Left cardiac atrium (tissue), 4 donors: ENCODE results near the gene SCTR. TPM values are rescaled to one million over a fixed set of nuclear protein-coding genes. Genes with fewer than 3 reads are reported as not detected.

Source experiments
- ATAC-seq, 2 donors: fragments of 200-7000 bp; cut with Tn5 transposase; one replicate each; pipeline ENCODE4 v1.9.1; 2020; ENCODE audit warnings: mild to moderate bottlenecking in 2 of 2, moderate library complexity in 2 of 2
- DNase-seq: peaks from one replicate; pipeline ENCODE4 v3.0.0-alpha.2; 2020
- intact Hi-C, 2 donors: fragments of 100-400 bp; cut with DNase I; formaldehyde crosslinking; loops; one replicate each; pipeline versions ENCODE4 v1.14.1 to v1.15.1; 2022 to 2023
- total RNA-seq, 2 donors: library from RNA; stranded (reverse); fragmentation: NEBNext Ultra II Directional; extraction: Animal tissue kit (Norgen Biotek cat#: 25700); gene quantifications; one replicate each; pipeline ENCODE4 v1.2.1, GENCODE V29; 2021
- donor health status: DM: no; HTN: yes; CAD: no.
- donor health status: DM: no; HTN: yes; CAD: no; lungs with severe emphysema.
- donor health status: DM: yes; HTN: yes; CAD: no.
- donor health status: Dilated cardiomyopathy.

Gene SCTR
- total RNA-seq, 2 donors from 2014 or later: 0.32 TPM; not detected in 1

DNA sequence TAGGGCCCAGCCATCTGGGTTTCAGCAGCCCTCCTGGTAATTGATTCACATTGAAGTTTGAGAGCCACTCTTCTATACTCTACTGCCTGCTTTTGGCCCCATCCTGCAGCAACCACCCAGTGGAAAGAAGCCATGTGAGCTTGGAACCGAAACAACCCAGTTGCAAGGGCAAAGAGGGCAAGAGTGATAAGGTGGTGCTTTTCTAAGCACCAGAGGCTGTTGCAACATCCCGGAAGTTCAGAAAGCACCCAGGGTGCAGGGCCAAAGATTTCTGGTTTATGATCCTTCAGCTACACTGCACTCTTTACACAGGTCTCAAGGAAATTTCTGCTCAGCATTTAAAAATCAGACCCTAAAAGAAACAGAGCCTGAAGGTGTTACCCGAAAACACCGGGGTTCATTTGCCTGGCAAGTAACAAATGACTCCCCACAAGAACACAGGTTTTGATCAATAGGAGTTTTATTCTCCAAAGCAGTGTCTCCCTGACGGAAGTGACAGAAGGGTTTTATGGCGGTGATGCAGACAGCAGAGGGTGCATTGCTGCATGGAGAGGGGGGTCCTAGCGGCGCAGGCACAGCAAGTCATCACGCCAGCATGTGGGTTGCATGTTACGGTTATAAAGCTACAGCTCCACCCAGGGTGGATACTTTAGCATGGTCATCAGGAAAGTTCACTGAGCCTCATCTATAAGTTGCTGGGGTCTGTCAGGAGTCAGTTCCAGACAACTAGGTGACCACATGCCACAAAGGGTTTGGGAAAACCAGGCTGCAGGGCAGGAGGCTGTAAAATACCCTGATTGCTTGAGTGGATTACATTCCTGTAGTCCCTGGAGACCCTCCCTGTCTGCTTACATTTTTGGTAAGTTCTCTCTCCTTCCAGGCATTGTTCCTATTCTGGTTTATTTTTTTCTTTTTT lies 121.4 kb downstream of the SCTR start:
- intact Hi-C loops: no loop called here
- ATAC-seq (peak; percentile 69 to 84), DNase-seq (no peak)

DNA sequence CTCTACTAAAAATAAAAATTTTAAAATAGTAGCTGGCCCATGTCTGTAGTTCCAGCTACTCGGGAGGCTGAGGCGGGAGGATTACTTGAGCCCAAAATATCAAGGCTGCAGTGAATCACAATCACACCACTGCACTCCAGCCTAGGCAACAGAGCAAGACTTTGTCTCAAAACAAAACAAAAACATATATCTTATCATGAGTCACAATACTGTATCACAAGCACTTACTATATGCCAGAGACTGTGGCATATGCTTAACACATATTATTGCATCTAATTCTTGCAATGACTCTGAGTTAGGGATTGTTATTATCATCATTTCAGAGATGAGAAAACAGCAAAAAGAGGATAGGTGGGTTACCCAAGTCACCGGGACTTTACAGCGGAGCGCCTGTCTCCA lies 122.2 kb downstream of the SCTR start:
- ATAC-seq (no peak), DNase-seq (no peak)
- intact Hi-C loops: no loop called here

DNA sequence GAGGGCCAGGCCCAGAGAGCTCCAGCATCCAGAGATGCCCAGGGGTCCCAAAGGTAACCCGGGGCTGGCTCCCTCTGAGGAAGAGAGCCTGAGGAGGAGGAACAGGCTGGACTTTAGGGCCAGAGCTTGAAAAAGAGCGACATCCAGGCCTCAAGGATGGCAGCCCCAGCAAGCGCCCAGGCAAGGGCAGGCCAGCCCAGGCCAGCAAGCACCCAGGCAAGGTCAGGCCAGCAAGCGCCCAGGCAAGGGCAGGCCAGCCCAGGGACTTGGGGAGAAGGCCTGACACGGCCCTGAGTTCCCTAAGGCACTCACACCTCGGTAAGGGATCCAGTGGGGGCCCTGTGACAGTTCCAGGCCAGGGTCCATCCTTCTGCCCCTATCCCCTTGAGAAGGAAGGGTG lies 127.1 kb downstream of the SCTR start:
- ATAC-seq: no peak
- intact Hi-C loops: loop anchor here in 1 of 2 donors (5.0 kb wide), 1 partner anchor 85 kb away; no protein-coding TSS in a partner anchor
- no peak for DNase-seq

DNA sequence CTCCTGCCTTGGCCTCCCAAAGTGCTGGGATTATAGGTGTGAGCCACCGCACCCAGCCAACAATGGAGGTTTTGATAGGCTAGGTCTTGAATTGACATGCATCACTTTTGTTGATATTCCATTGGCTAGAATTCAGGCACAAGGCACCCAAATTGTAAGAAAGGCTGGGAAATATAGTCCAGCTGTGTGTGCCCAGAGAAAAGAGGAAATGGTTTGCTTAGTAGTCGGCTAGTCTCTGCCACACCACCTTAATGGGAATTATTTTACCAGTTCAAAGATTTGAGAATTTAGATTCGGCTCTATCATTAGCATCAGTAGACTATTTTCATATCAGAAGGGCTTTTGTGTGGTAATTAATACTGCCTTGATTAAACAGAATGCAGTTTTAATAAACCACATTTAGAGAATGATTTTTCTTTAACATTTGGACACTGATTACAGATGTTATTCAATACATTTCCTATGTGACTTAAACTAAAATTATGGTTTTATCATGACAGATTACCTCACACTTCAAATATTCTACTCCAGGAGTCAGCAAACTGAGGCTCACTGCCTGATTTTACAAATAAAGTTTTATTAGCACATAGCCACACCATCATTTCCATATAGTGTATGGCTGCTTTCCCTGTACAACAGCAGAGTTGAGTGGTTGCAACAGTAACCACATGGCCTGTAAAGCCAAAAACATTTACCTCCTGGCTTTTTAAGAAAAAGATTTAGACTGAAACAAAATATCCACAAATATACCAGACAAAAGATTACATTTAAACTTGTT lies 130.1 kb downstream of the SCTR start:
- DNase-seq (no peak), ATAC-seq (no peak)
- intact Hi-C loops: no loop called here

Other genes starting within 250 kb of the SCTR start
- gene C2orf76, start 157.6 kb downstream of the SCTR start, total RNA-seq: 10 to 100 TPM in 1 of 2 donors, 1 to 10 TPM in 1; 9.9 to 11.5 TPM
- 100 to 1,000 TPM; 172 to 227 TPM for gene DBI, start 157.5 kb downstream of the SCTR start, total RNA-seq
- gene TMEM37, start 92.6 kb downstream of the SCTR start, total RNA-seq: 10 to 100 TPM in 1 of 2 donors, 1 to 10 TPM in 1; 6.1 to 16.4 TPM
- under 1 TPM; 0.91 to 0.97 TPM for gene CFAP221, start 20.0 kb upstream of the SCTR start, total RNA-seq
- 1 to 10 TPM; 8.6 to 9.3 TPM for gene TMEM177, start 154.7 kb upstream of the SCTR start, total RNA-seq
- gene PTPN4, start 235.4 kb upstream of the SCTR start, total RNA-seq: 10 to 100 TPM; 33.0 TPM